Measurements from ENCODE around the gene TERT.

- TF ChIP-seq CTCF (conservative IDR thresholded peaks at IDR 0.05) (no peak), ZFX (IDR thresholded peaks at IDR 0.05) (no peak)
These were observed 27.4 kb upstream of the TERT start for GRCh38 chr5:1322036-1322900.

All from C4-2B (cell line).